Measurements from ENCODE around the gene NIN. TPM values are rescaled to one million over a fixed set of nuclear protein-coding genes. Genes with fewer than 3 reads are reported as not detected.
"Not testable (repeated sequence)": the region's sequence is repeated elsewhere in the genome, so short reads cannot be mapped to it uniquely, and the experiment has no call there.

The NIN gene
- total RNA-seq, 3 donors from 2014 or later: 20.5 to 36.3 (median 27.9) TPM

GRCh38 chr14:50823051-50823761 is 7.8 kb downstream of the NIN start:
- H3K4me1 ChIP-seq (ENCODE audit: low read depth): peaks cover 6% of the 10 kb centered on the region
- DNase-seq: no peak
- H3K4me3 ChIP-seq: no peak overlapping the region
- H3K9me3 ChIP-seq: no peaks in the 10 kb centered on the region
- intact Hi-C loops (cut with DNase I, micrococcal nuclease): no loop called here
- H3K36me3 ChIP-seq (ENCODE audit: low read depth): no peaks in the 10 kb centered on the region
- TF ChIP-seq CTCF (IDR thresholded peaks at IDR 0.05): no peak
- peak; percentile 12 for ATAC-seq

DNA sequence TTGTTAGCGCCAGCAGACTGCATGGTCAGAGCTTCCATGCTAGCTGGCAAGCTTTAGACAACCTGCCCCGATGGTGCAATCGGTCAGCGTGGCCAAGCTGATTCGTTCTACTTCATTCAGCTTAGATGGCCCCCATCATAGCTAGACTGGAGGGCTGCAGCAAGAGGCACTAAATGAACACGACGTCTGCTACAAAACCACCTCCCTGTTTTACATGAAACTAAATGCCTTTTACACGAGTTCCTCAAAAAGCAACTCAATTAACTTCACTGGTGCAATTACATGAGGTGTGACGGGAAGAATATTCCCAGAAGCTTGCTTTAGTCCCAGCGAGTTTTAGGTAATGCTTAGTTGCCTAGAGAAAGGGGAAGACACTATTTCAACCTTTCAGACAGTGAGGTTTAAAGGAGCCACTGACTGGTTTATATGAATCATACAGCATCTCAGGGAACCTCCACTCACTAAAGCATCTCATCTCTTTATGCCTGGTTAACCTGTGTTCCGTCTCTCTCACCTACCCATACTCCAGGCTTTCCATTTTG is 8.4 kb downstream of the NIN start:
- intact Hi-C loops (cut with DNase I, micrococcal nuclease): no loop called here
- Histone ChIP-seq H3K36me3 (ENCODE audit: low read depth) (no peaks in the 10 kb centered on the region), H3K4me1 (ENCODE audit: low read depth) (peaks cover 6% of the 10 kb centered on the region), H3K4me3 (no peak overlapping the region), H3K9me3 (no peaks in the 10 kb centered on the region)
- no peak for TF ChIP-seq CTCF (IDR thresholded peaks at IDR 0.05)
- DNase-seq (no peak), ATAC-seq (peak; percentile 50)

GRCh38 chr14:50821510-50822464 is 9.2 kb downstream of the NIN start:
- peak; percentile 47 to 84 (median 58) for DNase-seq
- intact Hi-C loops (cut with DNase I, micrococcal nuclease): no loop called here
- Histone ChIP-seq H3K36me3 (ENCODE audit: low read depth) (no peaks in the 10 kb centered on the region), H3K9me3 (no peaks in the 10 kb centered on the region), H3K4me3 (no peak overlapping the region), H3K4me1 (ENCODE audit: low read depth) (peaks cover 6% of the 10 kb centered on the region)
- TF ChIP-seq CTCF (IDR thresholded peaks at IDR 0.05): no peak
- peak; percentile 81 for ATAC-seq

DNA sequence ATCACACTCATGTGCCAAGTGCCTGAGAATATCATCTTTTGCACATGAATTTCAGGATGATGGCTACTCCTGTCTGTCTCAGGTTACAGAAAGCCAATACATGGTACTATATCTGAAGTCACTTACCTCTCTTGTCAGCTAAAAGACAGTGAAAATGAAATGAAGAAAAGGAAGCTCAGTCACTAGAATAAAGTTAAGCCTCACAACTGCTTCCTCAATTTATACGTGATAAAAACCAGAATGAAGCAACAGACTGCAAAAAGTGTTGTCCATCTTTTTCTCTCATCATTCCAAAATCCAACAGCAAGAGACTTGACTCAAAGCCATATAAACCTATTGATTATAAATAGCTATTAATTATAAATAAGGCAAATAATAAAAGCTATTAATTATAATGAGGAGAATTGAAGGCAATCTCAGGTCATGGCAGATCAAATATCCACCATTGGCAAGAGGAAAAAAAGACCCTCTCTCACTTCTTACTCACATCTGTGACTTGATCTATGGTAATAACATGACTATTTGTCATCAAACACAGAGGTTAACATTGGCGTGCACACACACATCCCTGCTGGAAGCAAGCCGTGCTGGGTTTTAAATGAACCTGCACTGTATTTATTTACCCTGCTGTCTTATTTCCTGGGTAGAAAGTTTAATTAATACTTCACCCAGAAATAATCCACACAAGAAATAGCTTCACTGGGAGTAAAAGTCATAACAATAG is 10.0 kb downstream of the NIN start:
- ATAC-seq (no peak), DNase-seq (no peak)
- H3K36me3 ChIP-seq (ENCODE audit: low read depth): no peaks in the 10 kb centered on the region
- no peak overlapping the region for H3K4me3 ChIP-seq
- peaks cover 6% of the 10 kb centered on the region for H3K4me1 ChIP-seq (ENCODE audit: low read depth)
- TF ChIP-seq CTCF (IDR thresholded peaks at IDR 0.05): no peak
- intact Hi-C loops (cut with DNase I, micrococcal nuclease): no loop called here
- H3K9me3 ChIP-seq: no peaks in the 10 kb centered on the region

DNA sequence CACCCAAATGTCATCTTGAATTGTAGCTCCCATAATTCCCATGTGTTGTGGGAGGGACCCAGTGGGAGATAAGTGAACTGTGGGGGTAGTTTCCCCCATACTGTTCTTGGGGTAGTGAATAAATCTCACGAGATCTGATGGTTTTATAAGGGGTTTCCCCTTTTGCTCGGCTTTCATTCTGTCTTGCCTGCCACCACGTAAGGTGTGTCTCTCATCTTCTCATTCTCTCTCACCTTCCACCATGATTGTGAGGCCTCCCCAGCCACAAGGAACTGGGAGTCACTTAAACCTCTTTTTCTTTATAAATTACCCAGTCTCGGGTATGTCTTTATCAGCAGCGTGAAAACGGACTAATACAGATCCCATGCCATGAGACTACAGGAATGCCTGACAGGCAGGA is 11.7 kb downstream of the NIN start:
- intact Hi-C loops (cut with DNase I, micrococcal nuclease); ATAC-seq; H3K4me1 ChIP-seq (ENCODE audit: low read depth): not testable (repeated sequence)

More for the DNA sequence above, 11.7 kb downstream of the NIN start:
- not testable (repeated sequence) for DNase-seq; H3K4me3 ChIP-seq; H3K36me3 ChIP-seq (ENCODE audit: low read depth); H3K9me3 ChIP-seq
